Activated CD8-positive, alpha-beta memory T cell treated with anti-CD3 and anti-CD28 coated beads for 24 hours (primary cell): ENCODE measurements around the gene IFNL2.
"Not testable (repeated sequence)": the region's sequence is repeated elsewhere in the genome, so short reads cannot be mapped to it uniquely, and the experiment has no call there.

Experiments
- DNase-seq: peaks from one replicate; pipeline ENCODE4 v3.0.0-alpha.2; 2020

Gene IFNL2

DNA sequence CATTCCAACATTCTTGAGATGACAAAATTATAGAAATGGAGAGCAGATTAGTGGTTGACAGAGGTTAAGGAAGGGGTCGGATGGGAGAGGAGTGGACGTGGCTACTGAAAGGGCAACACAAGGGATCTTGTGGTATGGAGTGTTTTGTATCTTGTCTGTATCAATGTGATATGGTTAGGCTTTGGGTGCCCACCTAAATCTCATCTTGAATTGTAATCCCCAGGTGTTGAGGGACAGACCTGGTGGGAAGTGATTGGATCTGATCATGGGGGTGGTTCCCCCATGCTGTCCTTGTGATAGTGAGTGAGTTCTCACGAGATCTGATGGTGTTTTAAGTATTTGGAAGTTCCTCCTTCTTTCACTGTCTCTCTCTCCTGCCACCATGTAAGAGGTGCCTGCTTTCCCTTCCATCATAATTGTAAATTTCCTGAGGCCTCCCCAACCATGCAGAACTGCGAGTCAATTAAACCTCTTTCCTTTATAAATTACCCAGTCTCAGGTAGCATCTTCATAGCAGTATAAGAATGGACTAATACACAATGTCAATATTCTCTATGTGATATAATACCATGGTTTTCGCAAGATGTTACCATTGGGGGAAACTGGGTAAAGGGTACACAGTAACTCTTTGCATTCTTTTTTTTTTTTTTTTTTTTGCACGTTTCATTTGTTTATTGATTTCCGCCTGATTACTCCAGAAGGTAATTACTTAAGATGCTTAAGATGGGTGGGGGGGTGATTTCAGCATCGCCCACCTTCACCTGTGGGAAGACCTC lies 14.6 kb upstream of the IFNL2 start:
- DNase-seq, result no peak

DNA sequence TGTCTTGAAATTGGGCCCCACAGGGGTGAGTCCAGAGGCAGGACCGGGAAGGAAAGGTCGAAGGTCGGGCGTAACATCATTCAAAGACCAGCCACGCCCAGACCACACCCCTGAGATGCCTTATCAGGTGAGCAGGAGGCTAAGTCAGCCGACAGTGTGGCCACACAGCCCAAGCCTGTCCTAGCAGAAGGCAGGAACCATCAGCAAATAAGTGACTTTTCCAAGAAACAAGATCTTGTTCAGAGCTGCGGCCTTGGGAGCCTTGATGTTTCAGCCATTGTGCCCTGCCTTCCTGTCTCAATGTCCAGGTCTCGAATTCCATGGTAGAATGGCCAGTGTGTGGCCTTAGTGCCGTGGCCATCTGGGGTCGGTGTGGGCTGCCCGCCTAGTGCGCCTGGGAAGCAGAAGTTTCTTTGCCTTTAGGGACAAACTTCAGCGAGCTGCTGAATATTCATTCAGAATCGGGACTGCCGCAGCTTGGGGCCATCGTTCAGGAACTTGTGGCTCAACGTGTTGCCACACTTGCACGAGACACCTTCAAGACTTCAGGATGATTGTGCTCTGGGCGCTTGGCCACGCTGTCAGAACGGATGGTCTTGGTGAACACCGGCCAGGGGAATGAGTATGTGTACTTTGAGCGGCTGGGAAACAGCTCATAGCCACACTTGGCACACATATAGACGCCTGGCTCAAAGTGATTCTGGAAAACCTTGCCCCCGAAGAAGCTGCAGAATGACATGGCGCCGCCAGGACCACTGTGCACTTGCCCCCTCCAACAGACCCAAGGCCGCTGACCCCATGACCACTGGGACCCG lies 13.5 kb upstream of the IFNL2 start:
- no peak for DNase-seq

DNA sequence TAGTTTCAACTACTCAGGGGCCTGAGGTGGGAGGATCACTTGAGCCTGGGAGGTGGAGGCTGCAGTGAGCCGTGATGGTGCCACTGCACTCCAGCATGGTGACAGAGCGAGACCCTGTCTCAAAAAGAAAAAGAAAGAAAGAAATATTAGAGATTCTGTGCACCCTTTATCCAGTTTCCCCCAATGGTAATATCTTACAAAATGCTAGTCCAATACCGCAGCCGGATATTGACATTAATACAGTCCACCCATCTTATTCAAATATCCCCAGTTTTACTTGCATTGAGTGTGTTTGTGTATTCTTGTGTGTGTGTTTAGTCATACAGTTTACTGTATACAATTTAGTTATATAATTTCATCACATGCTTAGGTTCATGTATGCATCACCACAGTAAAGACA lies 11.0 kb upstream of the IFNL2 start:
- no peak for DNase-seq

DNA sequence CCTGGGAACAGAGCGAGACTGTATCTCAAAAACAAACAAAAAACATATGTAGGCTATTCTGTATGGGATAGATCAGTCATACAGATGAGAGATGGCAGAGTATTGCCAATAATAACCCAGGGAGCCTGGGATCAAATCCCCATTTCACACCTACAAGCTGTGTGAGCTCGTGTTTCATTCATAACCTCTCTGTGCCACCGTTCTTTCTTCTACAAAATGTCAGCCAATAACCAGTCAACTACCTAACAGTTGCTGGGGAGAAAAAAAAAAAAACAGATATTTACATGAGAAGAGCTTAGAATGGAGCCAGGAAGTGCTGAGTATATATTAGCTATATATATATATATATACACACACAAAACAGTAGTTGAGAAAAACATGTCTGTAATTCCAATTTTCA lies 6.5 kb upstream of the IFNL2 start:
- DNase-seq, result no peak

DNA sequence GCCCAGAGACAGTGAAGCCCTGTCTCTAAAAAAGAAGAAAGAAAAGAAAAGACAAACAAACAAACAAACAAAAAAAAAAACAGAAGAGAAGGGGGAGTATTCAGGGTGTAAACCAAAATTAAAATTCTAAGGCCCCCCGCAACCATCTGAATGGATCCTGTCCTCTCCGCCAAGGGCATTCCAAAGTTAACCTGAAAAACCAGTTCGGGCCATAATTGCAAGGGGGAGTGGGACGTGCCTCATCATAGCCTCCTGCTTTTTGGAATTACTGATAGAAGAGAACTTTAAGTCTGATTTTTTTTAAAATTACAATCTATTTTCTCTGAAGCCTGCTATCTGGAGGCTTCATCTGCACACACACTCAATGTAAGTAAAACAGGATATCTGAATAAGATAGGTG lies 5.7 kb upstream of the IFNL2 start:
- no peak for DNase-seq

DNA sequence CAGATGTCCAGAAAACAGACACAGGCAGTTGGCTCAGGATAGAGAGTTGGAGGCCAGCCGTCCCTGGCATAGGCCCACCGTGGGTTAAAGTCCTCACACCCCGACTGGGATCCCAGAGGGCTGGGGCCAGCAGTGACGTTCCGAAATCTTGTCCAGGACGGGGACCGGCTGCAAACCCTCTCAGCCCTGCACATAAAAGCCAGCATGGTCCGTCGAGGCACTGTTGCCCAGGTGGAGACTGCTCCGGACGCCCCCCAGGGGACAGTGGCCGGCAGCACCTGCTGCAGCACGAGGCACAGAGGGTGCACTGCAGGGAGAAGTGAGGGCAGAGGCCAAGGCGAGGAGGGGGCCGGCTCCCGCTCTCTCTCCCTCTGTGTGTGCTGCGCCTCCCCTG lies 4.3 kb upstream of the IFNL2 start:
- DNase-seq, result no peak

DNA sequence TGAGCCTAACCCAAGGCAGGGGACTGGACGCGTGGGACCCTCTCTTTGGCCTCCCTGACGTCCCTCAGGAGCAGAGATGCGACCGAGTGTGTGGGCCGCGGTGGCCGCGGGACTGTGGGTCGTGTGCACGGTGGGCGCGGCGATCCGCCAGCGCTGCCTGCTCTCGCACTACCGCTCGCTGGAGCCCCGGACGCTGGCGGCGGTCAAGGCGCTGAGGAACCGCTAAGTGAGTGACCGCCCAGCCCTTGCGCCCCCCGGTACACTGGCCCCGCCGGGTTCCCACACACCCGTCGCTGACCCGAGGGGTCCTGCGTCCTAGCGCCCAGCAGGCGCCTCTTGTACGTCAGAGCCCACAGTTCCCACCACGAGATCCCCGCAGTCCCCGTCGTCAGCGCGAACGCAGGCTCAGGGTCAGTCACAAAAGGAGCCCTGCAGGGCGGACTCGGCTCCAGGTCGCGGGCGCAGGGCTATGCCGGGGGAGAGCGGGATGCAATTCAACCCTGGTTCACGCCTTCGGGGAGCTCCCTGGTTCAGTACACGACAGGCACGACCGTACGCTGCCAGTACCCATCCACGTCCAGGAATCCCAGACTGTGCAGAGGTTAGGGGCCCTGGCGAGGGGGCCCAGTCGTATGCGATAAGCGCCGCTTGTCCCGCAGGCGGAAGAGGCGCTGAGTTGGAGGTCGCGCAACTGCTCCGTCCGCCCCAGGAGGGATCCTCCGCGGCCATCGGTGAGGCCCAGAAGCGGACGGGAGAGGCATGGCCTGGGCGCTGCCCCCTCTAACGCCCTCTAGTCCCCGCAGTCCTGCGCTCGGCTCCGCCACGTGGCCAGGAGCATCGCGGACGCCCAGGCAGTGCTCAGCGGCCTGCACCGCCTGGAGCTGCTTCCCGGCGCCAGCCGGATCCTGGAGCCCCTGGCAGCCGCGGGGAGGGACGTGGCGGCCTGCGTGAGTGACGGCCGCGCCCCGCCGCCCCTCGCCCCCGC lies 3.6 kb upstream of the IFNL2 start:
- DNase-seq, result peak; percentile 59

DNA sequence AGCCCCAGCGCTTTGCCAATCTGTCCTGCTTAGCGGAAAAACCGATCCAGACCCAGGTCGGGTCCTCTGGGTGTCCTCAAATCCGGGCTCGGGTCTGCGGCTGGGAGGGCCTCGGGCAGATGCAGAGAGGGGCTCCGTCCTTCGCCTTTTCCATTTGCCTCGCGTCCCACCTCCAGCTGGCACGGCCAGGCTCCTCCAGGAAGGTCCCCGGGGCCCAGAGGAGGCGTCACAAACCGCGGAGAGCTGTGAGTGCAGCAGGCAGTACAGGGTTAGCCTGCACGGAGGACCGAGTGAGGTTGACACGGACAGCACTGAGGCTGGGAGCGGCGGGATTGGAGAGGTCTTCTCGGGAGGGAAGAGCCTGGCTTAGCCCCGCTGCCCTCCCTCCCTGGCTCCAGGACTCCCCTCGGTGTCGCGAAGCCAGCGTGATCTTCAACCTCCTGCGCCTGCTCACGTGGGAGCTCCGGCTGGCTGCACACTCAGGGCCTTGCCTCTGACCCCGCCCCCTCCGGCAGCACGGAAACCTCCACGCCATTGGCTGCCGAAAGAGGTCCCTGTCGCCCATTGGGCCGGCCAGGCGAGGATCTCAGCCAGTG lies 2.8 kb upstream of the IFNL2 start:
- no peak for DNase-seq

DNA sequence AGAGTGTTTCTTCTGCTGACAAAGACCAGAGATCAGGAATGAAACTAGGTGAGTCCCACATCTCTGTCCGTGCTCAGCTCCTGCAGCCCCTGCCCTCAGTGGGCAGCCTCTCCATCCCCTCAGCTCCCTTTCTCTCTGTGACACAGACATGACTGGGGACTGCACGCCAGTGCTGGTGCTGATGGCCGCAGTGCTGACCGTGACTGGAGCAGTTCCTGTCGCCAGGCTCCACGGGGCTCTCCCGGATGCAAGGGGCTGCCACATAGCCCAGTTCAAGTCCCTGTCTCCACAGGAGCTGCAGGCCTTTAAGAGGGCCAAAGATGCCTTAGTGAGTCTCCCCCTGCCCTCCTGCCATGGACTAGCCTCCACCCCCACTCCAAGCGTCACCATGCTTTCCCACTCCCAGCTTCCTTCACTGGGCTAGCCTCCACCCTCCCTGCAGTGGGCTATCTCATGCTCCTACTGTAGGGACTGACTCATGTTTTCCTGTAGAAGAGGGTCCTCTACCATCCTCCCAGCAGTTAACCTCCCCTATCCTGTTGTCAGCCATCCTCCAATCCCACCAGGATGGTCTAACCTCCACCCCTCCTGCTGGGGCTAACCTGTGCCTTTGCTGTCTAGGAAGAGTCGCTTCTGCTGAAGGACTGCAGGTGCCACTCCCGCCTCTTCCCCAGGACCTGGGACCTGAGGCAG lies 481 bp downstream of the IFNL2 start:
- not testable (repeated sequence) for DNase-seq

DNA sequence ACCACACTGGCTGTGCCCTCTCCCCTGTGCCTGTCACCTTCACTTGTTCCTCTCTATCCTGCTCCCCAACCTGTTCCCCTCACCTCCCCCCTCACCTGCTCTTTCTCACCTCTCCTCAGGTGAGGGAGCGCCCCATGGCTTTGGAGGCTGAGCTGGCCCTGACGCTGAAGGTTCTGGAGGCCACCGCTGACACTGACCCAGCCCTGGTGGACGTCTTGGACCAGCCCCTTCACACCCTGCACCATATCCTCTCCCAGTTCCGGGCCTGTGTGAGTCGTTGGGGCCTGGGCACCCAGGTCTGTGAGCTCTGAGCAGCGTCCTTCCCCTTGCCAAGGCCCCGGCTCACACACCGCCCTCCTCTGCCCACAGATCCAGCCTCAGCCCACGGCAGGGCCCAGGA lies 1.2 kb downstream of the IFNL2 start:
- DNase-seq, result not testable (repeated sequence)

DNA sequence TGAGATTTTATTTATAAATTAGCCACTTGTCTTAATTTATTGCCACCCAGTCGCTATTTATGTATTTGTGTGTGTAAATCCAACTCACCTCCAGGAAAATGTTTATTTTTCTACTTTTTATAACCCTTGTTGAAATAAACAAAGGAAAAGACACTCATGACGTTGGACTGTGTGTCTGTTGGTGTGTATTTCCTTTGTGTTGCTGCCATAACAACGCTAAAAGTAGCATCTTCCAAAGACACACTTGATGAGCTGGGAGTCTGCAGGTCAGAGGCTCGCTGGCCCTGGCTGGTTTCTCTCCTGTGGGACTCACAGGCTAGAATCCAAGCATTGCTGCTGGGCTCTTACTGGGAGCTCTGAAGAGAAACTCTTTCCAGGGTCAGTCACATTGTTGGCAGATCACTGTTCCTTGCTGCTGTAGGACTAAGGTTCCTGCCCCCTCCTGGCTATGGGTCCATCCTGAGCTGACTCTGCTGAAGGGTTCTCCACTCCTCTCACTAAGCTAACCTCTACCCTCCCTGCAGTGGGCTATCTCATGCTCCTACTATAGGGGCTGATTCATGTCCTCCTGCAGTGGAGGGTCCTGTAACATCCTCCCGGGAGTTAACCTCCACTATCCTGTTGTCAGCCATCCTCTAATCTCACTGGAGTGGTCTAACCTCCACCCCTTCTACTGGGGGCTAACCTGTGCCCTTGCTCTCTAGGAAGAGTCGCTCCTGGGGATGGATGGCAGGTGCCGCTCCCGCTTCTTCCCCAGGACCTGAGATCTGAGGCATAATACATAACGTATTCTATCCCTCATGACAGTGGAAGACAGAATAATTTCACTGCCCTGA lies 2.1 kb downstream of the IFNL2 start:
- DNase-seq, result no peak

DNA sequence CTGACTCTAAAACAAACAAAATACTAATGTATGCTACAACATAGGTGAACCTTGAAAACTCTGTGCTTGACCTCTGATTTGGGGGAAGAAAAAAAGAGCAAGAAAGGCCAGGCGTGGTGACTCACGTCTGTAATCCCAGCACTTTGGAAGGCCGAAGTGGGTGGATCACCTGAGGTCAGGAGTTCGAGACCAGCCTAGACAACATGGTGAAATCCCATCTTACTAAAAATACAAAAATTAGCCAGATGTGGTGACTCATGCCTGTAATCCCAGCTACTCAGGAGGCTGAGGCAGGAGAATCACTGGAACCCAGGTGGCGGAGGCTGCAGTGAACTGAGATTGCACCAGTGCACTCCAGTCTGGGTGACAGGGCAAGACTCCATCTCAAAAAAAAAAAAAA lies 5.7 kb downstream of the IFNL2 start:
- not testable (repeated sequence) for DNase-seq

DNA sequence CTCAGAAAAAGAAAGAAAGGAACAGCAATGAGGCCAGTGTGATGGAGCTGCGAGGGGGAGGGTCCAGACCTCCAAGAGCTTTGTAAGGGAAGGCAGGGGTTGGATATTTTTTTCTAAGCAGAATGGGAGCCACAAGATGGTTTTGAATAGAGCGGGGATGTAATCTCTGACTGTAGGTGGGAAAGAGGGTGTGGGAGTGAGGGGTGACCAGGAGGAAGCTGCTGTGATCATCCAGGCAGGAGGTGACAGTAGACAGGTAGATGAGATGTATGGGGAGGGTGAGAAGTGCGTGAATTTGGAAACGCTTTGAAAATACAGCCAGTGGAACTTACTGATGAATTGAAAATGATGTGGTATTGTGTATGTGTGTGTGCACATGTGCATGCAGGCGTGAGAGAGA lies 7.4 kb downstream of the IFNL2 start:
- no peak for DNase-seq

DNA sequence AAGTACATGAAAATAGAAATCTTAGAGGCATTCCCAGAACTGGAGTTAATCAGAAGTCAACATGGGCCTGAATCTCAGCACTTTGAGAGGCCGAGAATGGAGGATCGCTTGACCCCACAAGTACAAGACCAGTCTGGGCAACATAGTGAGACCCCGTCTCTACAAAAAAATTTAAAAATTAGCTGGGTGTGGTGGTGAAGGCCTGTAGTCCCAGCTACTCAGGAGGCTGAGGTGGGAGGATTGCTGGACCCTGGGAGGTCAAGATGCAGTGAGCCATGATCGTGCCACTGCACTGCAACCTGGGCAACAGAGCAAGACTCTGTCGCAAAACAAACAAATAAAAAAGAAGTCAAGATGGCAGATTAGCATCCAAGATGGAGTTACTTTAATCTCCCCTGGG lies 8.5 kb downstream of the IFNL2 start:
- no peak for DNase-seq

DNA sequence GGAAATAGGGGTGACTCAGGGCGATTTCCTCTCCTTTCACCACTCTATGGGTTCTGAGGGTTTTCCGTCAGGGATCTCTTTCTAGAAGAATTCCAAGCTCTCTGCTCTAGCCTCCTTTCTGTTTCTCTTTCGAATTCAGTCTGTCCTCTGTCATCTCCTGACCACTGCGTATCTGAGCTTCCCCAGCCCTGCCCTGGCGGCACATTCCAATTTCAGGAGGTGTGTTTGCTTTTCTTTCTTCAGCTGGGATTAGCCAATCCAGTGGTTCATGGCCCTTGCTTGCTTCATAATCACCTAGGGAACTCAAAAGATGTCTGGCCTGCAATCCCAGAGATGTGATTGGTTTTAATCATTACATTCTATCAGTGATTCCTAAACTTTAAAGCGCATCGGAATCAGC lies 9.4 kb downstream of the IFNL2 start:
- DNase-seq, result no peak

DNA sequence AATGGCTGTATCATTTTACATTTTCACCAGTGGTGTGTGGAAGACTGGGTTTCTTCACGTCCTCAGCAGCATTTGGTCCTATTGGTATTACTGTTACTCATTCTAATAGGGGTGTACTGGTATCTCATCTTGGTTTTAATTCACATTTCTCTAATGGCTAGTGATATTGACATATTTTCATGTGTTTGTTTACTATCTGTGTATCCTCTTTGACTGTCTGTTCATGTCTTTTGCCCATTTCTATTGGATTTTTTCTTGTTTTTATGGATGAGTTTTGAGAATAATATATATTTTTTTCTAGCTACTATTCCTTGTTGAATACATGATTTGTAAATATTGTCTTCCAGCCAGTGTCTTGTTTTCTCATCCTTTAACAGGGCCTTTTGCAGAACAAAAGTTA lies 13.8 kb downstream of the IFNL2 start:
- no peak for DNase-seq

DNA sequence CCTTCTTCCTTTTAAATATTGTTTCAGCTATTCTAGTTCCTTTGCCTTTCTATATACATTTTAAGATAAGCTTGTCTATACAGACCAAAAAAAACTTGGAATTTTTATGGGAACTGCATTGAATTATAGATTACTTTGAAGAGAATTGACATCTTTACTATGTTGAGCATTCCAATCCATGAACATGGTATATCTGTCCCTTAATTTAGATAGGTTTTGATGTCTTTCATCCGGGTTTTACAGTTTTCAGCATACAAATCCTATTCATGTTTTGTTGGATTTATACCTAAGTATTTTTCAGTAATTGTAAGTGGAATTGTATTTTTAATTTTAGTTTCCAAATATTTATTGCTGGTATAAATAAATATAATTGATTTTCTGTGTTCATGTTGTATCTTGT lies 15.8 kb downstream of the IFNL2 start:
- DNase-seq, result no peak

DNA sequence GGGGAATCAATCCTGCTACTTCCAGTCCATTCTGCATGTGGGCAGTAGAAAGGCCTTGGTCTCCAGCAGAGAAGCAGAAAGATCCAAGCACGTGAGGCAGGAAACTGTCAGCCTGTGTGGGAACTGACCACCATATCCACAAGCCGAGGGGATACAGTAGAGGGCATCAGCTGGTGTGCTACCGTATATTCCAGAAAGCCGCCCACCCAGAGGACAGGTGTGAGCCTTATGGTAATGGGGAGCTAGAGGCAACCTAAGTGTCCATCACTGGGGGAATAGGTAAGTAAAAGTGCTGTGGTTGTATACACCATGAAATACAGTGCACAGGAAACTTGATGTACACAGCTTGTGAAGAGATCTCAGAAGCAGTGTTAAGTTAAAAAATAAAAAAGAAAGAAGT lies 25.2 kb downstream of the IFNL2 start:
- DNase-seq, result no peak

DNA sequence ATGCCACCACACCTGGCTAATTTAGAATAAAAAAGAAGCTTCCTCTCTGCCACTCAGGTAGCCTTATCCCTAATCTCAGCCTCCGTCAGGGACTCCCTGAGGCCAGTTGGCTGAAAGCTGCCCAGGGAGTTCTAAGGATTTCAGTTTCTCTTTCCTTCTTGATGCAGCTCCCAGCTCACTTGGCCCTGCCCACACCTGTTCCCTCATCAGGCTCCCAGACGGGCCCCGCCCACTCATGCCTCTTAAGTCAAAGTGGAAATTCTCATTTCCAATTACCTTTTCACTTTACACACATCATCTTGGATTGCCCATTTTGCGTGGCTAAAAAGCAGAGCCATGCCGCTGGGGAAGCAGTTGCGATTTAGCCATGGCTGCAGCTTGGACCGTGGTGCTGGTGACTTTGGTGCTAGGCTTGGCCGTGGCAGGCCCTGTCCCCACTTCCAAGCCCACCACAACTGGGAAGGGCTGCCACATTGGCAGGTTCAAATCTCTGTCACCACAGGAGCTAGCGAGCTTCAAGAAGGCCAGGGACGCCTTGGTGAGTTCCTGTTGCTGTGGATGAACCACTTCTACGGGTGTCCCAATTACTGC lies 28.0 kb downstream of the IFNL2 start, which contains the start of gene IFNL1:
Gene IFNL1, plus strand, starts transcription at position 353 of the 591 bp plus-strand sequence. Its CDS starts 15 bp downstream, at position 368.
- DNase-seq, result no peak

DNA sequence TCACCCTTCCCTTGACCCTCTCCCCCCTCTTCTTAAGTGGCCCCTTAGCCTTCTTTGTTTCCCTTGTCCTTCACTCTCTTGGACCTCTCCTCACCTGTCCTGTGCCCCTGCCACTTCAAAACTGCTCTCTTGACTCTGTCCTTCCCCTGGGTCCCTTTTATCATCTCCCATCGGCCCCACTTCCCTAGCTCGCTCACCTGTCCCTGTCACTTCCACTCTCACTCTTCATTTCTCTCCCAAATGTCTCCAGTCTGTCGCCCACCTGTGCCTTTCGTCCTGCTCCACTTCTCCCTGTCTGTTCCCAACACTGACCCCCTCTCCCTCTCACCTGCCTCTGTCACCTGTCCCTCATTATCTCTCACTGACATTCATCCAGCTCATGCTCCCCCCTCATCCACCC lies 28.7 kb downstream of the IFNL2 start:
- no peak for DNase-seq
